ENCODE measurements around the gene PAM.

The PAM gene

DNA sequence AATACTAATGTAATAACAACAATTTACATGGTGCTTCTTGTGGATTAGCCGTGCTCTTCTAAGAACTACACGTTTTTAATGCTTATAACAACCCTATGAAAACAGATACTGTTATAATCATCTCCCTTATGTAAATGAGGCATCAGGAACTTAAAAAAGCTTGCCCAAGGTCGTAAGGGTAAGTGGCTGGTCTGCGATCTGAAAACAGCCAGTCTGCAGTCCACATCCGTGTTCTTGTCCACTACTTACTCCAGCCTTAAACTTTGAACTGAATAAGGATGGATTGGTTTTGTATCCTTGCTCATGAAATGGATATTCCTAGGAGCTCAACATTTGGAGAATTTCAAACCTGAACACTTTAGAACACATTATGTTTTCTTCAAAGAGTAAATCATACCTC is 26.7 kb downstream of the PAM start:
- DNase-seq, result no peak

DNA sequence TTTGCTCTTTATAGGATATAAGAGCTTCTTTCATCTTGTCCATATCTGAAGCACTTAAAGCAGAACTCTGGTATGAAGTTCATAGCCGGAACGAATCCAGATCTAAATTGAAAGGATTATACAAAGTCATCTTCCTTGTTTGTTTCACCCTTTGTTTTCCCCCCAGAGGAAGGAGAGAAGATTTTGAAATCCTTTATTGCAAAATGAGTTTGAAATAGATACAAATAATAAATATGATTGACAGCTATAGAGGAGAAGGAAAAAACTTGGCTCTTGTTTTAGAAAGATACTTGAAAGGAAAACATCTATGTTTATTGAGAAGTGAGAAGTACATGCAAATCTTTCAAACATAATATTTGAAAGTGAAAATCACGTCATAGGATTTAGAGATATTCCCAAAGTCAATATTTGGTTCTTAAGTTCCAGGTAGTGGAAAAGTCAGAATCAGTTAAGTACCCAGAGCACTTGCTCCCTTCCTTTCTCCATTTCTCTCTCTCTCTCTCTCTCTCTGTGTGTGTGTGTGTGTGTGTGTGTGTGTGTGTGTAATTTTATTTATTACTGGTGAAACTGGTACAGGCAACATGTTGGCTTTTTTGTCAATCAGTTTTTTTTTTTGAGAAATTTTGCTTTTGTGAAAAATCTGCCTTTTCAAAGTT is 27.2 kb downstream of the PAM start:
- no peak for DNase-seq

DNA sequence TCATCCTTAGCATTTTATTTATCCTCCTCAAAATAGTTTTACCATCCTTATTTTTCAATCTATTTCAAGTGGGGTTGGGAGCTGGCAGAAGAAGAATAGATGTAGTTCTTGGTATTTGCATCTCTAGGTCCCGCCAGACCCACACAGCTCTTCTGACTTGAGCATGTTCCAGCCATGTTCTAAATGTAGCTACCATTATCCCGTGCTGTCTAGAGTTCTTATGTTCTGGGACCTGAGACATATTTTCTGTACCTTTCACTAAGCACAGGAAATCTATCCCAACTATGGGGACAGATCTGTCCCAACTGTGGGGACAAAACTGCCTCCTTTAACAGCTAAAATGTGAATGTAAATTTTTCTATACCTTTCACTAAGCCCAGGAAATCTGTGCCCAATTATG is 32.0 kb downstream of the PAM start:
- no peak for DNase-seq

DNA sequence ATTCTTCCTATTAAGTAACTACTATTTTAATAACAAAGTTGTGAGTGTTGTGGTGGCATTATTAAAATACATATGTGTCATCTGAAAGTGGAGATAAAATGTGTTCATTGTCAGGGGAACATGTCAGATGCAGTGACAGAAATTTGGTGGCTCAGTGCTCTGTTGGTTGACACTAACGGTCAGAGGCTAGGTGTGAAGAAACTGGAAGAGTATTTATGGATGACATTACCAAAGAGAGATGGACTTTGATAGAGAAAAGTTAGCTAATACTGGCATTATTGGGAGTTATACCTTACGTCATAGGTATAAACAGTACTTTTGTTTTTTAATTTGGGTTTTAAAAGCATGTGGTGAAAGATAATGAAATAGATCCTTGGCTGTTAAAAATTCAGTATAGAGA is 33.7 kb downstream of the PAM start:
- DNase-seq, result no peak

DNA sequence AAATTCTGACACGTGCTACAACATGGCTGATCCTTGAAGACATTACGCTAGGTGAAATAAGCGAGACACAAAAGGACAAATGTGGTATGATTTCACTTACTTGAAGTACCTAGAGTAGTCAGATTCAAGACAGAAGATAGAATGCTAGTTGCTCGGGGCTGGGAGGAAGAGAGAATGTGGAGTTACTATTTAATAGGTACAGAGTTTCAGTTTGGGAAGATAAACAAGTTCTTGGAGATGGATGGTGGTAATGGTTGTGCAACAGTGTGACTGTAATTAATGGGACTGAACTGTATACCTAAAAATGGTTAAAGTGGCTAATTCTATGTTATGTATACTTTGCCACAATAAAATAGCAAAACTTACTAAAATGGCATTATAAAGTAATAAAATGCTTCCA is 34.4 kb downstream of the PAM start:
- no peak for DNase-seq

DNA sequence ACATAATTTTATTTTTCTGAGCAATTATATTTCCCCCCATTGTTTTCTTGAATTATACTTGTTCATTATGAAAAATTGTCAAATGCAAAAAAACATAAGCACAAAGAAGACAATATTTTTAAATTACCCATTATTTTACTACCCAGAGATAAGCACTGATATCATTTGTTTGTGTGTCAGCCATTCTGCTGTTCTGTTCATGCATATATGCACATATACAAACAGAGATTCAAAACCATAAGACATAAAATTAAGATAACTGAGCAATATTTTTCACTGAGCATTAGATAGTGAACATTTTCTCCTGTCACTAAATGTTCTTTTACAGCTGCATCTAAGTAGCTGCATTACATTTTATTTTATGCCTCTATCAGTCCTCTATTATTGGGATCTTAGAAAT is 35.6 kb downstream of the PAM start:
- no peak for DNase-seq

DNA sequence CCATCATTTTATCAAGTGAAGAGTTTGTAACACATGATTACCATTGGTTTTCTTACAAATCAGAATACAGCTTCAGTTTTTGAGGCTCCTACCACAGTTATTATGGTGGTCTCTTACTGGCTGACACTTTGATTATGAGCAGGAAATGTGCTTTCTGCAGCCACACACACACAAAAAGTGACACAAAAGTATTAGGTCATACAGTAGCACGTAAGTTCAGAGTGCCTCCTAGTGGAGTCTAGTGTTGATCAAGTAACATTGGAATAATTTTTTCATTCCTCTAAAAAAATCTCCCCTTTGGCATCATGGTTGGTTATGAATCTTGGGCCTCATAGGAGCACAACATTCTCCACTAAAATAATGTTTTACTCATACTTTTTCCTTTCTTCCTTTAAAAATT is 37.6 kb downstream of the PAM start:
- peak; percentile 14 for DNase-seq

DNA sequence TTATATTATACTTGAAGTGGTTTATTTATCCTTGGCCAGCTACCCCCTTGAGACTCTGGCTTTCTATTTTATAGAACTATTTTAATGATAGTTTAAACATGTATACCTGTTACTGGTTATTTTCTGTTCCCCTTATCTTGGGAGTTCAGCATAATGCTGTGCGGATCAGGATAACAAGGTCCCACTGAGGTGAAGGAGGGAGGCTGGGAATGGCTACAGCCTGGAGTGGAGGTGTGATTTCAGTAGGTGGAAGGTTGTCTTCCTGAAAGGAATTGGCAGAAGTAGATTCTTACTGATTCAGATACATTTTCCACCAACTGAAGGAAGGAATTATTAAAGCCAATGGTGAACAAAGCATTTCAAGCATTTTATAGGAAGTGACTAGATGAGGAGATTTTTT is 38.9 kb downstream of the PAM start:
- DNase-seq, result no peak

DNA sequence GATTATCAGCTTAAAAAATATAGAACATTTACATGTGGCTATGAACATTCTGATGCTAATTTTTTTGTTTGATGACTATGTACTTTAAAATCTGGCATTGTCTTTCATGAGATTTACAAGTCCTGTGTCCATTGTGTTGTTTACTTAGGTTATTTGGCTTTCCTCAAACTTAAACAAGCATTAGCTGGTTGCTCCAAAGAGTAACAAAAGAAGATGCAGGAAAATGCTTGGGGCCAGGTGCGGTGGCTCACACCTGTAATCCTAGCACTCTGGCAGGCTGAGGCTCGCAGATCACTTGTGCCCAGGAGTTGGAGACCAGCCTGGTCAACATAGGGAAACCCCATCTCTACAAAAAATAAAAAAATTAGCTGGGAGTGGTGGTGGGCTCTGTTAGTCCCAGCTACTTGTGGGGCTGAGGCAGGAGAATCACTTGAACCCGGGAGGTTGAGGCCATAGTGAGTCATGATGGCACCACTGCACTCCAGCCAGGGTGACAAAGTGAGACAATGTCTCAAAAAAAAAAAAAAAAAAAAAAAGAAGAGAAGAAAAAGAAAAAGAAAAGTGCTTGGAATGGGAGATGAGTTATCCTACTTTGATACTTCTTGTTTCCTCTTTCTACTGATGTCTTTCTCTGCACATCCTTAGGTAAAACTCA is 39.7 kb downstream of the PAM start:
- no peak for DNase-seq

DNA sequence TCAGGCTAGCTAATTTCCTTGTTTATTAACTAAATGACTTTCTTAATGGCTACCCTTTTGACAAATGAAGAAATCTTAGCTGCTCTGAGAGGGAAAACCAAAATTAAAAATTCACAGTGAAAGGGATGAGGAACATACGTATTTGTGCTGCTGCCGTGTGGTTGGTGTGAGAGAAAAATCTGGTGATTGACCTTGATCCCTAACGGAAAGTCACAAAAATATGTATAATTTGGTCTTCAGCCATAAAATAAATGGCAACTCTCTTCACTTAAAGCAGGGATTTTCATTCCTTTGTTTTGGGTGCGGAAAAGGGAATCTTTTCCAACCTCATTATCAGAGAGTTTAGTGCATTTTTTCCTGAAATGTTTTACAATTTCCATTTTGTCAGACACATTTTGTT is 40.4 kb downstream of the PAM start:
- DNase-seq, result no peak

DNA sequence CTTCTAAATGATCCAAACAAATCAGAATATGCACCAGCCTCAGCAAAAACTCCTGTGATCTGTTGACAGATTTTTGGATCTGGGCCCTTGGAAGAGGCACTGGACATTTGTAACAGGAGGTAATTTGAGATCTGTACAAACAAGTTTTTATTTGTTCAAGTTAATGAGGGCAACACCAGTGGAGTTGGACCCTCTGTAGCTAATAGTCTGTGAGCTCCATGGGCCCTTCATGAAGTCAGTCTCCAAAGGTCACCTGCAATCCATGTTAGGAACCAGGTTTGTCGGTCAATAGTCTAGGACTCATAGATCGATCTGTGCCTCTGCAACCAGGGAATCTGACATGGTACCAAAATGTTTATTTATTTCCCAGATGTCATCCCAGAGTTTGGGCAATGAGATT is 40.9 kb downstream of the PAM start:
- no peak for DNase-seq

DNA sequence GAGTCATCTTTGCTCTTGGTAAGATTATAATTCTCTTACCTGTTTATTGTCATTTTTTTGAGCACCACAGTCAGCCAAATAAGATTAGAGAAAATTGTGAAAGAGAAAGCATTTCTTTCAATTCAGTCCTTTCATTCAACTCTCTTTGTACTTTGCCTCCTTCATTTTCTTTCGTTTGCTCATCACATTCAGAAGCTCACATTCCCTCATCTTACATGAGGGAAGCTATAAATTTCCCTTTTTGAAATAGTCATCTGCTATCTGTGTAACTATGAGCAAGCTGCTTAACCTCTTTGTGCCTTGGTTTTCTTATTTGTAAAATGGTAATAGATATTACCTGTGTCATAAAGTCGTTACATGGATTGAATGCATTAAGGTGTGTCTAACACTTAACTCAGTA is 41.4 kb downstream of the PAM start:
- no peak for DNase-seq

DNA sequence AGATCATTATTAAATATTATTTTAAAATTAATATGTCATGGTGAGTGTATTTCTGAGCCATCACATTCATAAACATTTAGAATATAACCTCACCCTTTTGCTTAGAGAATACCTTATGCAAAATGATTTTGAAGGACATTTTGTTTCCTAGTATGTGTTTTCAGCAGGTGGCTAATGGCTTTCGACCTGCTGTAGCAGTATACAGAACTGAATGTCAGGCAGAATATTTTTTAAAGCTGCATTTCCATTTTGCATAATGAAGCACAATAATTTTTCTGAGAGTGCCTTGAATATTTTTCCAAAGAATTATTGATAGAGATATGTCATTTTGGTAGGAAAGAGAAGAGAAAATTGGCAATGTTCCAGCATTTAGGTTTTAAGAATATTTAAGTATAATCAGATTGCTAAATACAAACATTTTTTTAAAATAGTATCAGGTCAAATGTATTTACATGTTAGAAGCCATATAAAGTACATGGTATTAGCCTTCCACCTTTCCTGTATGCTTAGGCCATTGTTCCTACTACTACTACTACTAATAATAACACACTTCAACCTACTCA is 42.3 kb downstream of the PAM start:
- no peak for DNase-seq

DNA sequence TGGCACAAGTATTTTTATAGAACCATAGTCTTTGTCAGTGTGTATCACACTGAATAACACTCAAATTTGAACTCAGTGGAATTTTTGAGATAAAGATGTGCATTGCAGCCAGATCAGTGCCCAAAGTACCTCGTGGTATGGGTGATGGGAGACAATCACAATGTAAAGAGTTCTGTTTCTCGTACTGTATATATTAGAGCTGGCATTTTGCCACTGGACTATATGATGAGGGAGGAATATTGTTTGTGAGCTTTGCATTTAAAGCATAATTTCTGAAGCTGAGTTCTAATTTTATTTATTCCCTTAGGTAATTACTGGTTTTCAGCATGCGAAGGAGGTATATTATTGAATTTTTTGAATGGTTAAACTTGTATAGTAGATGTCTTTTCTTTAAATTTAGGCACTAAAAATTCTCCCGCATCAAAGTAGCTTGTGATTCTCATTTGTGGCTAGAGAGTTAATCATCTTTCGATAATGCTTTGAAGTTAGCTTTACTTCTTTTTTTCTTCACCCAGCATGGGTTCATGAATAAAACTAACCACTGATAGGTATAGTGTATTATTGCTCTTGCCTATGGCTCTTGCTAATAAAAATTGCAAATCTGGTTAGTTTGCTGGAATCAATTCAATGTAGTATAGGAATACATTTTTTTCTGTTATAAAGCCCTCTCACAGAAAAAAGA is 43.1 kb downstream of the PAM start:
- DNase-seq, result no peak

DNA sequence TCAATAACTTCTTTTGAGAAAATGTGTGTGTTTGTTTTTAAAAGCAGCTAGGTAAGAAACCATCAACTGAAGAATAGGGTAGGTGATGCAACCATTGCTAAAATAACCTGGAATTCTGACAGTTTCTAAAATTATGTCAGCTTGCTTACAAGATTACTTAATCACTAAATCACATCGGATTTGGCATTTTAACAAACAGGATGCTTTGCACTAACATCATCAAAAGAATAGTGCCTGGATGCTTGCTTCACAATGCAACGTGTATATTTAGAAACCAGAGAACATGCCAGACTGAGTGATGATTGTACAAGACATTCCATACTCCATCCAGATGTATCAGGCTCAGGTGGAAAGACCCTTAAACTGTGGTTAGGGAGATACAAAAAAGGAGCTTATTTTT is 43.9 kb downstream of the PAM start:
- no peak for DNase-seq

DNA sequence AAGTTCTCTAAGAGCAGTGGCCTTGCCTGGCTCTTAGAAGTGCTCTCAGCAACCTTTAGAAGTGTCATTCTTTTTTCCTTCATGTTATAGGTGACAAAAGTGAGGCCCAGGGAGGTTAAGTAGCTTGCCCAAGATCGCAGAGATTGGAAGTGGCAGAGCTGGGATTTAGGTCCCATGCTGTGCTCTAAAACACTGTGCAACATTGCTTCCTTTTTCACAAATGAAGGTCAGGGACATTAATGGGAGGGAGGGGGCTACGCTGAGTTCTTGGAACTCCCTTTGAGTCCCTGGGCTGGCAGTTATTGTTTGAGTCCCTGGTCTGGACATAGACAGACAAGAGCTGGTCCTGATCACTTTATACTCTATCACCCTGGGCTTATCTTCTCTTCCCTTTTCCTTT is 45.3 kb downstream of the PAM start:
- no peak for DNase-seq

DNA sequence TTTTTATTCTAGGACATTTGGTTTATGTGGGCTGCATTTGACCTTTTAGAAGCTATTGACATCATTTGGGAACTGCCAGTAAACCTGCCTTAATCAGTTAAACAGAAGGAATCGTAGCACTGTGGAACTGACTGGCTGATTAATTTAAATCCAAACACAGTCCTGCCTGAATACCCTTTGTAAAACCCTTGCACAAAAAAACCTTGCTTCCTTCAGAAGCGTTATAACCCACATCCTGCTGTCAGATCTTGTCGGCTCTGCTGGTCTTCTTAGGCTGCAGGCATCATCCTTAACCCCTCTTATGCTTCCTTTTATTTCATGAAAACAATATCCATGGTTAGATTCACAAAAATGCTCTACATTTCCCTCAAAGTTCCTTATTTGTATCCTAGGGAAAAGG is 46.3 kb downstream of the PAM start:
- DNase-seq, result no peak

DNA sequence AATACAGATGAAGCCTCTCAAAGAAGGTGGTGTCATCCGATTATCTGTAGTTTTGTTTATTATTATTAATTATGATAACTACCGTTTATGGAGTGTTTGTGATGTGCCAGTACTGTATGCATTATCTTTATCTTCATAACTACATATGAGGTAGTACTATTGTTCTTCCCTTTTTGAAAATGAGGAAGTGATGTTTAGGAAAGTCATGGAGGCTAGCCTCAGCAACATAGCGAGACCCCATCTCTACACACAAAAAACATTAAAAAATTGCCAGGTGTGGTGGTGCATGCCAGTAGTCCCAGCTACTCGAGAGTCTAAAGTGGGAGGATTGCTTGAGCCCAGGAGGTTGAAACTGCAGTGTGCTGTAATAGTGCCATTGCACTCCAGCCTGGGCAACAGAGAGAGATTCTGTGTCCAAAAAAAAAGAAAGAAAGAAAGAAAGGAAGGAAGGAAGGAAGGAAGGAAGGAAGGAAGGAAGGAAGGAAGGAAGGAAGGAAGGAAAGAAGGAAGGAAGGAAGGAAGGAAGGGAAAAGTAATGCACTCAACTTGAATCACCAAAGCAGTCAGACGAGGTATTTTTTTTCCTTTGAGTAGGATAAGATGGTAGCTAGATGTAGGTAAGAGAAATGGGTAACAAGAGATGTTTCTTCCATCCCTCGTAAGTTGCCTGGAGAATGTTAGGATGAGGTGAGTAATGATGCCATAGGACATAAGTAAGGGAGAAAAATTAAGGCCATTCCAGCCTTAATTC is 47.8 kb downstream of the PAM start:
- no peak for DNase-seq

DNA sequence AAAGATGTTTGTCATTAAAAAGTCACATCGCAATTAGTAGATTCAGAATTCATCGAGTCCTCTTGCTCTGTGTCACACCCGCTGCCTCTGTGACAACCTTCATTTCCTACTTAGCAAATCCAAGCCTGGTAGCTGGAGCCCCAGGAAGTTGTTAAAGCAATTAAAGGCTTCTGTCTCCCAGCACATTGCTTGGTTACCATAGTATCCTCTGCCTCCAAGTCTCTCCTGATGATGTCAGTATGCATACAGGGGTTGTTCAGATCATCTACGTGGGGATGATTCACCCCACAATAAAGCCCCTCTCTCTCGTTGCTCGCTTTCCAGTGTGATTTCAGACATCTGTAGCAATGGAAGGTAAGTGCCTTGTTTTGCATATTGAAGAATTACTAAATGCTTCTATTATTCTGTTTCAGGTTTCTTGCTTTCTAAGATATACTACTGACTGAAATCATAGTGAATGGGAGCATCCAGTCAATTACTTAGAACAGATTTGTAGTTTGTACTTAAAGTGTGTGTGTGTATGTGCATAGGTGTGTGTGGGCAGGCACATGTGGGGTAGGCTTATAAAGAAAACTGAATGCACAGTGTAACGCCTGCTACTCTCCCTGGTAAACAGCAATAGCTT is 52.9 kb downstream of the PAM start:
- peak; percentile 45 for DNase-seq

DNA sequence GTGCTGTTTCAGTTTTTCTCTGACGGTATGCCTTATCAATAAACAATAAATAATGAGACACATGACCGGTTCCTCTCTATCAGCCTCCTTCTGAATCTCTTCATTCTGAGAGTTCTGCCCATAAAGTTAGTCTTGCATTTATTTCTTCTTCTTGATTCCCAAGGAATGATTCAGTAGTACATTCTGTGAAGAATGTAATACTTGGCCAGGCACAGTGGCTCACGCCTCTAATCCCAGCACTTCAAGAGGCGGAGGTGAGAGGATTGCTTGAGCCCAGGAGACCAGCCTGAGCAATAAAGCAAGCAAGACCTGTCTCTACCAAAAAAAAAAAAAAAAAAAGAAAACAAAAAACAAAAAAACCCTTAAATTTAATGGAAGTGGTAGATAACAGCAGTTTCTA is 53.9 kb downstream of the PAM start:
- DNase-seq, result no peak

DNA sequence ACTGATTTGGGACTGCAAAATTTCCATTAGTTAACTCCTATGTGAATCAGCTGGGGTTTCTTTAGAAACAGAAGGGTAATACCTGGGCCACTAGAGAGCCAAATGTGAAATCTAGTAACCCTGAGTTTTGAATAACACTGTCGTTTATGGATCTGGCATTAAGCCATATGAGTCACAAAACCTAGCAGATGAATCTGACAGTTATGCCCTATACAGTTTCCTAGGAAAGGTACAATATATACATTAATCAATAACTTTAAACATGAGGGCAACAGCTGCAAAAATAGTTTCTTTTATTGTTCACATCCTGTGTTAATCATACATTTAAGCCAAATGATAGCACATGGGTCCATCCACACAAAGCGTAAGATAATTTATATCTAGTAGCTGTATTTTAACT is 56.9 kb downstream of the PAM start:
- DNase-seq, result peak; percentile 66

DNA sequence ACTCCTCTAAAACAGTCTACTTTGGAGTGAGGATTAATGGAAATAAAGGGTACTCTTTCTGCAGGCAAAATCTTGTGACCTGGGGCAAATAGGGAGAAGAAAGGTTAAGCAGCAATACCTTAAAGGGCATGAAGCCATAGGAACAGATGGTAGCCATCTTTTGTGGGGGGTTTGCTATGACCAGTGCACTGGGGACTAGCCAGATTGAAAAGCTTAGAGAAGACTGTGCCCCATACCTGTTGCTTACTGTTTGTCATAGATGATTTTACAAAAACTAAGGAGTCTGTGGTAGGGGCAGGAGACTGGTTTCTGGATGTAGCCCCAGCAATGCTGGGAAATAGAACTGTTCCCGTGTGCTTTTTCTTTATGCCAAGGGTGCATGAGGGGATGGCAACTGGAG is 58.6 kb downstream of the PAM start:
- no peak for DNase-seq

DNA sequence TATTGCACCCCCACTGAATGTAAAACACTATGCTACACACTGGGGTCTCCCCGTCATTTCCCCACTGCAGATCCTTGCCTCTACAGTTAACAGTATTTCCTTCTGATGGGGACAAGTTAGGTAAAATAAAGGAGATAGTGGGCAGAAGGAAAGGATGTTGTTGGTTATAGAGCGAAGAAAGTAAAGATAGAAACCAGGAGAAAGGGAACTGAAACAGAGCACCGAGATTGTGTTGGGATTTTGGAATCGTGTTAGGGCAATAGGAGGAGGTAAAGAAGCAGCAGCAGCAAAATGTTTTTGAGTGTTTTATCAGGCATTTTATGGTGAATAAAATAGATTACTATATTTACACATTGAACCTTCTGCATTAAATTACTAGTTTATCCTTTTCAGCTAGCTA is 60.0 kb downstream of the PAM start:
- DNase-seq, result no peak

Data from fibroblast of skin of back (primary cell).